Sigmoid colon (tissue), 7 donors: ENCODE data around the gene VAX1. TPM values are rescaled to one million over a fixed set of nuclear protein-coding genes. Genes with fewer than 3 reads are reported as not detected.
A peak's percentile ranks its signal among the peaks of the same experiment; 100 is the strongest.
"Not testable (repeated sequence)": the region's sequence is repeated elsewhere in the genome, so short reads cannot be mapped to it uniquely, and the experiment has no call there.

ENCODE experiments used
- DNase-seq: peaks from one replicate; pipeline ENCODE4 v3.0.0-alpha.2; 2019
- H3K27ac ChIP-seq, 4 donors: fragments of 200-600 bp; sonication (generic); one replicate each; pipeline ENCODE4 v1.5.1; 2016 to 2019; ENCODE audit warnings: mild to moderate bottlenecking in 1 of 4
- H3K27me3 ChIP-seq, 3 donors: fragments of 200-600 bp; sonication (generic); one replicate each; pipeline ENCODE4 v1.5.1; 2019; ENCODE audit warnings: mild to moderate bottlenecking in 1 of 3
- H3K36me3 ChIP-seq, 4 donors: fragments of 200-600 bp; sonication (generic); one replicate each; pipeline ENCODE4 v1.5.1; 2016 to 2019
- H3K4me1 ChIP-seq, 4 donors: fragments of 200-600 bp; sonication (generic); one replicate each; pipeline ENCODE4 v1.5.1; 2017 to 2019
- H3K4me3 ChIP-seq, 4 donors: fragments of 200-600 bp; sonication (generic); one replicate each; pipeline ENCODE4 v1.5.1; 2017 to 2019; ENCODE audit warnings: mild to moderate bottlenecking in 2 of 4, moderate library complexity in 1 of 4
- H3K9me3 ChIP-seq, 4 donors: fragments of 200-600 bp in 3 of 4; sonication (generic) in 3 of 4; one replicate each; pipeline versions ENCODE4 v1.5.1 to v1.6.1; 2013 to 2019
- CTCF ChIP-seq, 4 experiments: fragments of 450-650 bp in 3 of 4; fragments of 200-600 bp in 1 of 4; IDR thresholded peaks; one replicate each; pipeline ENCODE4 v1.5.1; 2016 to 2019; ENCODE audit warnings: antibody characterized with exemption in 4 of 4, mild to moderate bottlenecking in 3 of 4, moderate library complexity in 2 of 4
- EP300 ChIP-seq, 4 donors: sonication (generic); formaldehyde crosslinking; IDR thresholded peaks; one replicate each; pipeline ENCODE4 v1.6.1; 2017; ENCODE audit warnings: antibody characterized with exemption in 4 of 4
- POLR2A ChIP-seq, 2 donors: fragments of 450-650 bp; IDR thresholded peaks; one replicate each; pipeline ENCODE4 v1.6.1; 2016; ENCODE audit warnings: antibody characterized with exemption in 2 of 2, mild to moderate bottlenecking in 2 of 2, moderate library complexity in 2 of 2
- POLR2AphosphoS5 ChIP-seq, 4 donors: sonication (generic); formaldehyde crosslinking; IDR thresholded peaks; one replicate each; pipeline ENCODE4 v1.6.1; 2017; ENCODE audit warnings: antibody characterized with exemption in 4 of 4
- WGBS, 2 donors: extraction: QIAGEN DNeasy Blood & Tissue Kit; methylation state at CpG; one replicate each; pipeline ENCODE4 v1.1.7; 2013; 5-methylcytosine and 5-hydroxymethylcytosine counted together
- intact Hi-C: fragments of 100-400 bp; cut with DNase I; formaldehyde crosslinking; loops from one replicate; pipeline ENCODE4 v1.15.1; 2023
- polyA plus RNA-seq, 3 donors: library from polyadenylated mRNA; stranded (reverse); fragments of 200-250 nt; gene quantifications; one replicate each; pipeline ENCODE4 v1.2.3, GENCODE V29; 2013
- total RNA-seq, 4 donors: library from RNA; depleted of rRNA; stranded (reverse); fragments of >200 nt; gene quantifications; one replicate each; pipeline ENCODE4 v1.1.0, GENCODE V29; 2016
- donor health status: healthy with polysubstance abuse.
- donor health status: Bipolar disorder and iron deficiency.
- donor health status: healthy.

VAX1 gene
- total and polyA plus RNA-seq, 7 donors = not detected

- 4% methylated on average over 27 of the region's 27 CpGs for WGBS, 2 donors
- DNase-seq = no peak
- Histone ChIP-seq H3K4me3 (no peak overlapping the region), H3K9me3 (no peaks in the 10 kb centered on the region), H3K27me3 (peaks cover 53 to 99% (median 81%) of the 10 kb centered on the region in 3 donors), H3K36me3 (no peaks in the 10 kb centered on the region), H3K4me1 (peaks cover 0 to 48% (median 42%) of the 10 kb centered on the region in 4 donors), H3K27ac (no peak overlapping the region)
- TF ChIP-seq POLR2A (IDR thresholded peaks at IDR 0.05) = no peak
- TF ChIP-seq CTCF (IDR thresholded peaks at IDR 0.05) = no peak
- TF ChIP-seq POLR2AphosphoS5 (IDR thresholded peaks at IDR 0.05) = no peak
- no peak for TF ChIP-seq EP300 (IDR thresholded peaks at IDR 0.05)
- intact Hi-C loops = no loop called here
Observed at GRCh38 chr10:117132751-117133231, 5.3 kb downstream of the VAX1 start.

- Histone ChIP-seq H3K9me3 (no peaks in the 10 kb centered on the region), H3K27ac (no peak overlapping the region), H3K4me1 (peaks cover 0 to 36% (median 31%) of the 10 kb centered on the region in 4 donors), H3K36me3 (no peaks in the 10 kb centered on the region), H3K4me3 (peak overlapping the region in 1 of 4 donors; percentile 21), H3K27me3 (peaks cover 46 to 99% (median 69%) of the 10 kb centered on the region in 3 donors)
- TF ChIP-seq POLR2AphosphoS5 (IDR thresholded peaks at IDR 0.05) (no peak), CTCF (IDR thresholded peaks at IDR 0.05) (no peak), EP300 (IDR thresholded peaks at IDR 0.05) (no peak), POLR2A (IDR thresholded peaks at IDR 0.05) (no peak)
- 6 to 10% methylated on average over 47 of the region's 47 CpGs for WGBS, 2 donors
- intact Hi-C loops = no loop called here
- no peak for DNase-seq
Observed at GRCh38 chr10:117131376-117132327, 6.4 kb downstream of the VAX1 start.

- no peak for TF ChIP-seq POLR2AphosphoS5 (IDR thresholded peaks at IDR 0.05)
- TF ChIP-seq POLR2A (IDR thresholded peaks at IDR 0.05) = no peak
- TF ChIP-seq CTCF (IDR thresholded peaks at IDR 0.05) = no peak
- no peak for TF ChIP-seq EP300 (IDR thresholded peaks at IDR 0.05)
- Histone ChIP-seq H3K4me1 (peaks cover 0 to 34% (median 28%) of the 10 kb centered on the region in 4 donors), H3K4me3 (peak overlapping the region in 1 of 4 donors; percentile 21), H3K27me3 (peaks cover 40 to 93% (median 62%) of the 10 kb centered on the region in 3 donors), H3K9me3 (no peaks in the 10 kb centered on the region), H3K27ac (no peak overlapping the region), H3K36me3 (no peaks in the 10 kb centered on the region)
- WGBS, 2 donors = 23 to 30% methylated on average over 8 of the region's 8 CpGs
- DNase-seq = no peak
- intact Hi-C loops = no loop called here
Observed at GRCh38 chr10:117130862-117131375, 7.2 kb downstream of the VAX1 start.

GRCh38 chr10:117130346-117130745 is 7.7 kb downstream of the VAX1 start:
- DNase-seq = no peak
- intact Hi-C loops = no loop called here
- Histone ChIP-seq H3K9me3 (no peaks in the 10 kb centered on the region), H3K4me1 (peaks cover 0 to 34% (median 28%) of the 10 kb centered on the region in 4 donors), H3K27me3 (peaks cover 37 to 93% (median 57%) of the 10 kb centered on the region in 3 donors), H3K36me3 (no peaks in the 10 kb centered on the region), H3K4me3 (no peak overlapping the region), H3K27ac (no peak overlapping the region)
- 78 to 91% methylated on average over 2 of the region's 2 CpGs for WGBS, 2 donors
- TF ChIP-seq CTCF (IDR thresholded peaks at IDR 0.05) (no peak), POLR2AphosphoS5 (IDR thresholded peaks at IDR 0.05) (no peak), EP300 (IDR thresholded peaks at IDR 0.05) (no peak), POLR2A (IDR thresholded peaks at IDR 0.05) (no peak)

GRCh38 chr10:117126645-117127044 is 11.4 kb downstream of the VAX1 start:
- peaks cover 12 to 57% (median 24%) of the 10 kb centered on the region in 3 donors for H3K27me3 ChIP-seq
- H3K36me3 ChIP-seq, H3K4me3 ChIP-seq, DNase-seq, H3K4me1 ChIP-seq, intact Hi-C loops, H3K27ac ChIP-seq, H3K9me3 ChIP-seq: not testable (repeated sequence)
- WGBS, 2 donors = 96% methylated on average over 16 to 17 of the region's 23 CpGs
